Suppressor macrophage treated with lipopolysaccharide for 1 hour (primary cell): ENCODE data around the gene KIF24.
A peak's percentile ranks its signal among the peaks of the same experiment; 100 is the strongest.
"Not testable (repeated sequence)": the region's sequence is repeated elsewhere in the genome, so short reads cannot be mapped to it uniquely, and the experiment has no call there.

Experiments
- DNase-seq, 3 donors: peaks; one replicate each; pipeline ENCODE4 v3.0.0-alpha.2; 2020 to 2022

KIF24 gene, protein sequence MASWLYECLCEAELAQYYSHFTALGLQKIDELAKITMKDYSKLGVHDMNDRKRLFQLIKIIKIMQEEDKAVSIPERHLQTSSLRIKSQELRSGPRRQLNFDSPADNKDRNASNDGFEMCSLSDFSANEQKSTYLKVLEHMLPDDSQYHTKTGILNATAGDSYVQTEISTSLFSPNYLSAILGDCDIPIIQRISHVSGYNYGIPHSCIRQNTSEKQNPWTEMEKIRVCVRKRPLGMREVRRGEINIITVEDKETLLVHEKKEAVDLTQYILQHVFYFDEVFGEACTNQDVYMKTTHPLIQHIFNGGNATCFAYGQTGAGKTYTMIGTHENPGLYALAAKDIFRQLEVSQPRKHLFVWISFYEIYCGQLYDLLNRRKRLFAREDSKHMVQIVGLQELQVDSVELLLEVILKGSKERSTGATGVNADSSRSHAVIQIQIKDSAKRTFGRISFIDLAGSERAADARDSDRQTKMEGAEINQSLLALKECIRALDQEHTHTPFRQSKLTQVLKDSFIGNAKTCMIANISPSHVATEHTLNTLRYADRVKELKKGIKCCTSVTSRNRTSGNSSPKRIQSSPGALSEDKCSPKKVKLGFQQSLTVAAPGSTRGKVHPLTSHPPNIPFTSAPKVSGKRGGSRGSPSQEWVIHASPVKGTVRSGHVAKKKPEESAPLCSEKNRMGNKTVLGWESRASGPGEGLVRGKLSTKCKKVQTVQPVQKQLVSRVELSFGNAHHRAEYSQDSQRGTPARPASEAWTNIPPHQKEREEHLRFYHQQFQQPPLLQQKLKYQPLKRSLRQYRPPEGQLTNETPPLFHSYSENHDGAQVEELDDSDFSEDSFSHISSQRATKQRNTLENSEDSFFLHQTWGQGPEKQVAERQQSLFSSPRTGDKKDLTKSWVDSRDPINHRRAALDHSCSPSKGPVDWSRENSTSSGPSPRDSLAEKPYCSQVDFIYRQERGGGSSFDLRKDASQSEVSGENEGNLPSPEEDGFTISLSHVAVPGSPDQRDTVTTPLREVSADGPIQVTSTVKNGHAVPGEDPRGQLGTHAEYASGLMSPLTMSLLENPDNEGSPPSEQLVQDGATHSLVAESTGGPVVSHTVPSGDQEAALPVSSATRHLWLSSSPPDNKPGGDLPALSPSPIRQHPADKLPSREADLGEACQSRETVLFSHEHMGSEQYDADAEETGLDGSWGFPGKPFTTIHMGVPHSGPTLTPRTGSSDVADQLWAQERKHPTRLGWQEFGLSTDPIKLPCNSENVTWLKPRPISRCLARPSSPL (N-terminal part only)

GRCh38 chr9:34328987-34329832 lies at the start of gene KIF24, which contains the start of gene NUDT2:
KIF24 (minus strand) TSS chr9:34329268; CDS start chr9:34311346, 17,922 bp downstream.
NUDT2 (plus strand) TSS chr9:34329569; CDS start chr9:34339040, 9,471 bp downstream.
- peak; percentile 99 to 100 (median 100) for DNase-seq

DNA sequence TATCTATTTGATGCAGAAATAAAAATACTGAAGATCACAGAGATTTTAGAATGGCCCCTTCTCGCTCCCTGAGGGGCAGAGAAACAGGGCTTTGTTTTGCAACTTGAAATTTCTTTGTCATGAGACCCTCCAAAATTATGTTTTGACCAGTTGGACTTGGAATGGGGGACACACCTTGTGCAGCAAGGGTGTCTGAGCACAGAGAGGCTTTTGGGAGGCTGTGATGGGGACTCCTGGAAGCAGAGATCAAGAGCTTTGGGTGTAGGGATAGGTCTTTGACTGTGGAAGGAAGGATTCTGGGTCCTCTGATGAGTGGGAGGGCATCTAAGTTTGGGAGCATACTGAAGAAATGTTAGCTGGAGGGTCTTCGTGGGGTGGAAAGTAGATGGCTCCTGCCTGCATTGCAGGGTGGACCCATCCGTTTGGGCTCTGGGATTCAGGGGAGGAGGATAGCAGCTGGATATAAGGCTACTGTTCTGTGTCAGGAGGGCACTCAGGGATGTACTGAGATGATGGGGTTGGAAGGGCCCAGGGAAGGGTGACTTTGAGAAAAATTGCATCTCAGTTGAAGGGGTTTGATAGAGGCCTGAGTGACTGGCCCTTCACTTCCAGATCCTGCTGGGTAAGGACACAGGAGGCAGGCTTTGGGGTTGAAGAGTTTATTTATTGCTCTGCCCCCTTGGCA lies 49.5 kb upstream of the KIF24 start:
- no peak for DNase-seq

DNA sequence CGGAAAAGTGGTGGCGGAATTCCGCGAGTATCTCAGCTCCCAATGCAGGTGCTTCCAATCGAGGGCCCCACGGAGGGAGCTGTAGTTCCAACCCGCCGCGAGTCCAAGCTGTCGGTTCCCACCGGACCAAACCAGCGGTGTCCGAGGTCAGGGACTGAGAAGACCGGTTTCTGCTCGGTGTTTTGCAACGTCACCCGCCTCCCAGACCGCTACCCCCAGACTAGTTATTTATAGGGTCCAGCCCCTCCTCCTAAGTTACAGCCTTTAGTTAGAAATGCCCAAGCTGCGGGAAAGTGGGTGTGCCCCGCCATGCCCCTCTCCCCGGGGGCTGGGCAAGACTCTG lies 48.3 kb upstream of the KIF24 start:
- peak in 1 of 3 donors; percentile 22 for DNase-seq

GRCh38 chr9:34376596-34377403 lies 47.7 kb upstream of the KIF24 start, which contains the start of gene MYORG:
MYORG (minus strand) TSS chr9:34376898; CDS start chr9:34372943, 3,955 bp downstream.
- peak; percentile 92 to 96 (median 93) for DNase-seq

DNA sequence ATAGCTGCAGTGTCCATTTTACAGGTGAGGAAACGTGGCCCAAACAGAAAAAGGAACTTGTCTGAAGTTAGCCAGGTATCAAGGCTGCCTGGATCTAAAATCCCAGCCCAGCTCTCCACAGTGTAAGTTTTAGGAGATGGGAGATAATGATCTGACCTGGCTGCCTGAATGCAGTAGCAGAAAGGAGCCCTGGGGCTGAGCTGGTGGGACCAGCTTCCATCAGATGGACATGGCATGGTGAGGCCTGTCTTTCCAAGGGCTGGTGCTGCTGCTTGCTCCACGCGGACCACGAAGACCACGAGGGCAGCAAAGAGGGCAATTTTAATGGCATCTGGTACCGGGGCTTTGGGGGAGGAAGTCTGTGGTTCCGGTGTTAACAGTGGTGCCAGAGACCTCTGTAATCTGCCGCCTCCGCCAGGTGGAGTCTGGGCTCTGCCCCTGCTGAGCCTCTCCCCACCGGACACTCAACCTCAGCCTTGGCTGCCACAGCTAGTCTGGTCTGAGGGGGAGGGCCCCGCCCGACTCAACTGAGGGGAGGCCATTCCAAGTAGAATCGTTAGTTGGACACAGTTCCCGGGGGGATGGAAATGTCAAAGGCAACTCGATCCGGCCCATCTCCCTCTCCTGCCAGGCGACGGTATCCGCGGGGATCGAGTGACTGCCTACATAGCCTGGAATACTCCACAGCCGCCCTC lies 47.0 kb upstream of the KIF24 start:
- DNase-seq = peak in 1 of 3 donors; percentile 16

- DNase-seq = no peak
Observed at GRCh38 chr9:34374905-34375552, 46.0 kb upstream of the KIF24 start.

DNA sequence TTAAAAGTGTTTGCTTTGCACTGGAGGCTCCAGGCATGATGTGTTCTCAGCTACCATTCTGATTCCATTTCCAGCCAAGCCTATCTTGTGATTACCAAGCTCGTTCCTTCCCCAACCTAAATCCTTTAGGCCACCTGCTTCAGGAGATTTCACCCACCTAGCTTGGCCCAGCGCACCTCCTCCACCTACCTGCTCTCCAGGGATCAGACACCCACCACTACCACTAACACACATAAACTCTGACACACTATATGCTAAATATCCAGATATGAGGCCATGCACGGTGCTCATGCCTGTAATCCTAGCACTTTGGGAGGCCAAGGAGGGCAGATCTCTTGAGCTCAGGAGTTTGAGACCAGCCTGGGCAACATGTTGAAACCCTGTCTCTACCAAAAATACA lies 45.3 kb upstream of the KIF24 start:
- no peak for DNase-seq

DNA sequence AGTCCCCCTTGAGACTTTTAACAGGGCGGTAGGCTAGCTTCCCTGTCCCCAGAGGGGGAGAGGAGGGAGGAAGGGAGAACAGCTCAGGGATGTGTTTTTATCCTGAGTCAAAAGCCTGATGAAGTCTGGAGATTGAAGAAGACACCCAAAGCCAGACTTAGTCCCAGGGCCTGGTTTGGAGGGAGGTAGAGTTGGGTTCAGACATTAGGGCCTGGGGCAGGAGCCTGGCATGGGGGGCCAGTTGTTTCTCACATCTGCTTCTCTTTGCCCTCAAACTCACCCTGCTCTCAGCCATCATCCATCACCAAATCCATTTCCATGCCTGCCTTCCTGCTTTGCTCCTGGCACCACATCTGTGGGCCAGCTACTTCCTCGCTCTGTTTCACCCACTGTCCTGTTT lies 44.7 kb upstream of the KIF24 start:
- DNase-seq = no peak

DNA sequence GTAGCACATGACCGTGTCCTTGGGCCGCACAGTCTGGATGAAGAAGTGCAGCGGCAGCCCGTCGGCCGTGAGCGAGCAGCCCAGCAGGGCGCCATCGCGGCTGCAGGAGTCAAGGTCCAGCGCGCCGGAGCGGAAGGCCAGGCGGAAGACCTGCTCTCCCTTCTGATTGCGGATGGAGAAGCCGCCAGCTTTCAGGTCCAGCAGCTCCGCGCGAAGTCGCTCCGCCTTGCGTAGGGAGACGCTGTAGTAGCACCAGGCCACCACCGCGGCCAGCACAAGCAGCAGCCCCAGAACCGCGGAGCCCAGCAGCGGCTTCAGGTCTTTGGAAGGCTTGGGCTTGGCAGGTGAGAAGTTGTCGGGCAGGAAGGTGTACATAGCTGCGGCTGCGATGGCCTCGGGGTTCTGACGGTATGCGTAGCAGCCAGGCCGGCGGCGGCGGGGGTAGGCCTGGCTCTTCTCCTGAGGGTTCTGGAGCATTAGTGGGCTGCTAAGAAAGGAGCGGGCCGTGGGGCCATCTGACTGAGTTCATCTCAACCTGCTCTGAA lies 43.5 kb upstream of the KIF24 start:
- no peak for DNase-seq

- no peak for DNase-seq
Observed at GRCh38 chr9:34371886-34372466, 42.9 kb upstream of the KIF24 start.

DNA sequence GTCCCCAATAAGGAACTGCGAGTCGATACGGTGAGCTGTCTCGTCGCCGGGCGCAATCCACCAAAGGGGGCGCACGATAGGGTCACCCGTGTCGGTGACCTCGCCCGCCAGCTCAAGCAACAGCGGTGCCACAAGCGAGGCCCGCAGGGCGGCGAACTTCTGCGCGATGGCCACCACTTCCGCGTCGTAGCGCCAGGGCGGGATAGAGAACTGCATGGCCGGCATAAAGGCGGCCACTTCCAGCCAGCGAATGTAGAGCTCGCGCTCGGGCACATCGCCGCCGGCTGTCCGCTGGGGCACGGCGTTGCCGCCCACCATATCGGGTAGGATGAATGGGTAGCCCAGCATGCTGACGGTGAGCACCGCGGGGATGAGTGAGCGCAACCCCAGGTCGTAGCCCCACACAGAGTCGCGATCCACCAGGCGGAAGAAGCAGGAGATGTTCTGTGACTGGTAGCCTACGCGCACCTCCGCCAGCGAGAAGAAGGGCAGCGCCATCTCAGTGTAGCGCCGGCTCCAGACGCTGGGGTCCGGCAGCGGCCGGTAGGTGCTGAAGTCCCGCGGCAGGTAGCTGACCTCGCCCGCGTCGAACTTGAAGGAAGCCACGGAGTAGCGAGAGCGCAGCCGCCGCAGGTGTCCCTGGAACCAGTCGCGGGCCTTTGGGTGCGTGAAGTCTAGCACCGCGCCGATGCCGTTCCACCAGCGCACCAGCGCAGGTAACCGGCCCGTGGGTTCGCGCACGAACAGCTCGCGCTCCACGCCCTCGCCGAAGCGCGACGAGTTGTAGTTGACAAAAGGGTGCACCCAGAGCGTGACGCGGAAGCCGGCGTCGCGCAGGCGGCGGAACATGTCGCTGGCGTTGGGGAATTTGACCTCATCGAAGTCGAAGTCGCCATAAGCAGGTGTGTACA lies 42.2 kb upstream of the KIF24 start:
- DNase-seq = no peak

DNA sequence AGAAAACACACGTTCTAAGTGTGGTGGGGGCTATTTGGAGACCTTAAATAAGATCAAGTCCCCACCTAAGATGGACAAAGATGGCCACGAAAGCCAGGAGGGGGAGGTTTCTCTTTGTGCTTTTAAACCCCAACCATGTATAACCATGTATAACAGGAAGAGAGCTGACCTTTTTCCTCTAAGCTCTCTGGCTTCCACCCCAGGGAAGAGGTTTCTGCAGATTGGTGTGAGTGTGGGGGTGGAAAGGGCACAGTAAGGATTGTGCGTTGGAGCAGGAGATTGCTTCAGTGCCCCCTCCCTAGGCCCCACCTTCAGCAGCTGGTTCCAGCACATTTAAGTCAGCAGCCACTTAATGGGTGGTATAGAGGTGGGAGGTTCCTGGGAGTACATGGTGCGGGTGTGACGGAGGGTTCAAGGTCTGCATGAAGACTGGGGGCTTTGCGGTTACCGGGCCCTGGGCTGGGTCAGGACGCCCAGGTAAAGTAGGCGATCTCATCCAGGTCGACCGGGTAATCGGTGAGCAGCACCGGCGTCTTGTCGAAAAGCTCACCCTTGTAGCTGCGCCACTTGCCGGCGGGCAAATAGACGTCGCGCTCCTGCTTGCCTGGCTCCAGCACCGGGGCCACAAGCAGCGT lies 41.4 kb upstream of the KIF24 start:
- DNase-seq = no peak

GRCh38 chr9:34369636-34370035 lies 40.6 kb upstream of the KIF24 start:
- DNase-seq = no peak

GRCh38 chr9:34368796-34369195 lies 39.7 kb upstream of the KIF24 start:
- DNase-seq = not testable (repeated sequence)

DNA sequence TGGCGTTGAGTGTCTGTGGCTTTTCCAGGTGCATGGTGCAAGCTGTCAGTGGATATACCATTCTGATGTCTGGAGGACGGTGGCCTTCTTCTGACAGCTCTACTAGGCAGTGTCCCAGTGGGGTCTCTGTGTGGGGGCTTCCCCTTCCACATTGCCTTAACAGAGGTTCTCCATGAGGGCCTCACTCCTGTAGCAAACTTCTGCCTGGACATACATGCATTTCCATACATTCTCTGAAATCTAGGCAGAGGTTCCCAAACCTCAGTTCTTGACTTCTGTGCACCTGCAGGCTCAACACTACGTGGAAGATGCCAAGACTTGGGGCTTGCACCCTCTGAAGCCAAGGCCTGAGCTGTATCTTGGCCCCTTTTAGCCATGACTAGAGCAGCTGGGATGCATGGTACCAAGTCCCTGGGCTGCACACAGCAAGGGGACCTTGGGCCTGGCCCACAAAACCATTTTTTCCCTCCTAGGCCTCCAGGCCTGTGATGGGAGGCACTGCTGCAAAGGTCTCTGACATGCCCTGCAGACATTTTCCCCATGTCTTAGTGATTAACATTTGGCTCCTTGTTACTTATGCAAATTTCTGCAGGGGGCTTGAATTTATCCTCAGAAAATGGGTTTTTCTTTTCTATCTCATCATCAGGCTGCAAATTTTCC lies 38.8 kb upstream of the KIF24 start:
- DNase-seq = not testable (repeated sequence)

DNA sequence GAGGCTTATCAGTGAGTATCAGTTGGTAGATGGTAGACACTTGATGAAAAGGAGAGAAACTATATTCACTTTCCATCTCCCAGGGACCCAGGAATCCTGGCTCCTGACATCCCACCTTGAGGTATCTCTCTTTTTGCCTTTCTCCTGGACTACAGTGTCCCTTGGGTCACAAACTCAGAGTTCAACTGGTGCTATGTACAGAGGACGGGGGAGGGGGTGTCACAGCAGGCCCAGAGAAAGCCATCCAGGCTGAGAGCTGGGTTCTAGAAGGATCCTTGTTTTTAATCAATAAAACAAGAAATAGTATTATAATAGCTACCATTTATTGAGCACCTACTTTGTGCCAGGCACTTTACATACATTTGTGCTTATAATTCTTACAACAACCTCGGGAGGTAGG lies 37.3 kb upstream of the KIF24 start:
- DNase-seq = no peak
